NCI-H2227 (cell line): Measurements from ENCODE around the gene LMO2.

Experiments
- DNase-seq: peaks from one replicate; lab custom pipeline; 2025; ENCODE audit not compliant: unreplicated experiment; lab: John Stamatoyannopoulos, UW

The LMO2 gene

GRCh38 chr11:33889821-33890378, 2.0 kb downstream of the LMO2 start:
- DNase-seq, result no peak

GRCh38 chr11:33889296-33889695, 2.6 kb downstream of the LMO2 start:
- DNase-seq, result no peak

- no peak for DNase-seq
These were observed 4.0 kb downstream of the LMO2 start for GRCh38 chr11:33887886-33888285.

- DNase-seq, result no peak
These were observed 6.4 kb downstream of the LMO2 start for GRCh38 chr11:33885338-33886005.

- DNase-seq, result no peak
These were observed 7.3 kb downstream of the LMO2 start for GRCh38 chr11:33884601-33885000.

- no peak for DNase-seq
These were observed 7.8 kb downstream of the LMO2 start for GRCh38 chr11:33884035-33884434.

- no peak for DNase-seq
These were observed 10.0 kb downstream of the LMO2 start for GRCh38 chr11:33881651-33882503.

- no peak for DNase-seq
These were observed 10.9 kb downstream of the LMO2 start for GRCh38 chr11:33880979-33881378.

- DNase-seq, result no peak
These were observed 12.5 kb downstream of the LMO2 start for GRCh38 chr11:33879375-33879774.

GRCh38 chr11:33877038-33877437, 14.8 kb downstream of the LMO2 start:
- no peak for DNase-seq

GRCh38 chr11:33875621-33876294, 16.1 kb downstream of the LMO2 start:
- no peak for DNase-seq

GRCh38 chr11:33874910-33875490, 16.9 kb downstream of the LMO2 start:
- no peak for DNase-seq

GRCh38 chr11:33874433-33874832, 17.4 kb downstream of the LMO2 start:
- DNase-seq, result no peak

GRCh38 chr11:33869481-33870422, 22.1 kb downstream of the LMO2 start:
- DNase-seq, result peak; percentile 54

GRCh38 chr11:33868647-33869461, 23.0 kb downstream of the LMO2 start:
- no peak for DNase-seq

- peak; percentile 57 for DNase-seq
These were observed 23.8 kb downstream of the LMO2 start for GRCh38 chr11:33867996-33868646.

- no peak for DNase-seq
These were observed 24.3 kb downstream of the LMO2 start for GRCh38 chr11:33867561-33867960.

- no peak for DNase-seq
These were observed 24.9 kb downstream of the LMO2 start for GRCh38 chr11:33866936-33867335.

- no peak for DNase-seq
These were observed 27.4 kb downstream of the LMO2 start for GRCh38 chr11:33864479-33864878.
